ENCODE measurements around the gene SFXN5.

The SFXN5 gene

GRCh38 chr2:72933646-72934151 is 137.8 kb downstream of the SFXN5 start:
- DNase-seq, result no peak

DNA sequence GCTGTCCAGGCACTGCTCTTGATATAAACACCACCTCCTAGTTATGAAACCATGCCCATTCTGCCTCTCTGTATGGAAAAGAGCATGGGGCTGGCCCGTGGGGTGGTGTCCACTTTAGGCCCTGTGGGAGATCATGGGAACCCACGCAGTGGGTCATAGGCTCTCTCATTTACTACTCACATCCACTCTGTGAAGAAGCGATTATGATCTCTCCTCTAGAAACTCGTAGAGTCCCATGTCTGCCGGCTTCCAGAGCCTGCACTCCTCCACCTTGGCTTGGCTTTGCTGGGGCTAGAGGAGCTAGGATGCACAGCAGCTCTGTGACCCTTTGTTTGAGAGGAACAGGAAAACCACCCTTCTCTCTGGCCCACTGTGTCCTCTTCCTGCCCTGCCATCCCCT is 138.3 kb downstream of the SFXN5 start:
- DNase-seq, result no peak

DNA sequence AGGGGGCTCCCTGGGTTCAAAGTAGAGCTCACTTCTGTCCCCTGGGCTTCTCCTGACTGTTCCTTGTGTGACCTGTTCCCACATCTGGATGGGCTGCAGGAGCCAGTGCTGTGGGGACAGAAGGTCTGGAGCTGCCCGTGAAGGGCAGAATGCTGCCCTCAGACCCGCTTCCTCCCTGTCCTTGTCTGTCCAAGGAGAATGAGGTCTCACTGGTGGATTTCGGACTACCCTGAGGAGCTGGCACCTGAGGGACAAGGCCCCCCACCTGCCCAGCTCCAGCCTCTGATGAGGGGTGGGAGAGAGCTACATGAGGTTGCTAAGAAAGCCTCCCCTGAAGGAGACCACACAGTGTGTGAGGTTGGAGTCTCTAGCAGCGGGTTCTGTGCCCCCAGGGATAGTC is 138.7 kb downstream of the SFXN5 start:
- DNase-seq, result no peak

GRCh38 chr2:72932045-72932740 is 139.3 kb downstream of the SFXN5 start:
- DNase-seq, result no peak

GRCh38 chr2:72931280-72931910 is 140.1 kb downstream of the SFXN5 start:
- DNase-seq, result no peak

- no peak for DNase-seq
Measured at GRCh38 chr2:72929010-72929409, 142.5 kb downstream of the SFXN5 start.

GRCh38 chr2:72927619-72928550 is 143.6 kb downstream of the SFXN5 start:
- no peak for DNase-seq

DNA sequence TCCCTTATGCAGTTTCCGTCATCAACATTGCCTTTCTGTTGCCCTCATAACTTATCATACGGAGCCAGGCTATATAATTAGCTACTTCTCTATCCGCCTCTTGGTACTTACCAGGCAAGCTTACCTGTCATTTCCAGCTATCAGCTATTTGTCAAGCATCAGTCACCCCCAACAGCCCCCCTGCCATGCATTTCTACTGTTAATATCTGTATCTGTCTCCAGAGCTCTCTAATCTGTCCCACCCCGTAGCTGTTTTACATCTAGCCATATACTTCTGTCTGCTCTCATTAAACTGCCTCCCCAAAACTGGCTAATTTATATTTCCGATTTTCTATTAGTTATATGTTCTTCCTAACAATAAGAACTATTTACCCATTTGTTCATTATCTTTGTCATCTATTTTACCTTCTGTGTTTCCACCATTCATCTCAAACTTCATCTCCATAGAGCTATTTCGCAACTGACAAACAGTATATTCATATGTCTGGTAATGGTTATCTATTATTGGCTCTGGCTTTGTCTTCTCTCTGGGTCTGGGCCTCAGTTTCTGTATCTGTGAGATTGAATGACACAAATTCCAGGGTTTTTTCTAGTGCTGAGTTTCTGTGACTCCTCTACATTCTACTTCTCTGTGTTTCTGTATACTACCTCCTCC is 144.6 kb downstream of the SFXN5 start:
- no peak for DNase-seq

DNA sequence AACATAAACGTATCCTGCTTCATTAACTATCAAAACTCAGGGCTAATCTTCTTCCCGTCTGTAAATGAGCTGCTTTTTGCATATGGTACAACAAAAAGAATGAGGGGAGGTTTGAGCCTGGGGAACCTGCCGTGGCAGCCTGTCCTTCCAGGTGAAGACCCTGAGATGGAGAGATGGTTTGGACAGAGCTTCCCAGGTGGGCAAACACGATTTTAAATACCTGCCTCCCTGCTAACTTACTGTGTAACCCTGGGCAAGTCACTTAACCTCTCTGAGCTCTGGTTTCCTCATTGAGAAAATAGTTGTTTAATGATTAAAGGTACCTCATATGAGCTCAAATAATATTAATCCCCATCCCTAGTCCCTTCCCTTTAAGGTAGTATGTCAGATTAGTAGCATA is 145.1 kb downstream of the SFXN5 start:
- DNase-seq, result no peak

DNA sequence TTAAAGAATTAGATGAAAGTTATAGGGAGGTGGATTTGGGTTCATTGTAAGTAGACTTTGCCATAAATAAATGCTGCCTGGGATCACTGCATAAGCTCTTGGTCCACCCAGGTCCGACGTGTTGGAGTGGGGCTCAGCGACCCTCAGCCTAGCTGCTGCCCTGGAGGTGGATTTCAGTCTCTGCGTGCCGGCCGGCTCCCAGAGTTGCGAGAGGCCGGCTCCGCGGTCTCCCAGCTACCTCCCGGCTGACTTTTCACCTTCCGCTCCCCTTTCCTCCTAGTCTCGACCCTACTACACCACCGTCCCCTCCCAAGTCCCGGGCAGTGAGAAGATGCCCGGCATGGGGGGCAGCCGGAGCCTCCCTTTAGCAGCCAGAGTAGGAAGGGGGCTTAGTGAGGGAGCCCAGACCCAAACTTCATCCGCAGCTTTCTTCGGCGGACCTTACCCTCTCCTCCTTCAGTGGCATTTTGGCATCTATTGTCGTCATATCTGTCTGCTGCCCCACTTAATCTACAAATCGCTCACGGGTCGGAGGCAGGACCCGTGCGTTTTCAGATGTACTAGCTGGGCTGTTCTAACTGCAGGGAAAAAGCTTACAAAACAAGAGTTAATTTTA is 146.1 kb downstream of the SFXN5 start:
- DNase-seq, result no peak

DNA sequence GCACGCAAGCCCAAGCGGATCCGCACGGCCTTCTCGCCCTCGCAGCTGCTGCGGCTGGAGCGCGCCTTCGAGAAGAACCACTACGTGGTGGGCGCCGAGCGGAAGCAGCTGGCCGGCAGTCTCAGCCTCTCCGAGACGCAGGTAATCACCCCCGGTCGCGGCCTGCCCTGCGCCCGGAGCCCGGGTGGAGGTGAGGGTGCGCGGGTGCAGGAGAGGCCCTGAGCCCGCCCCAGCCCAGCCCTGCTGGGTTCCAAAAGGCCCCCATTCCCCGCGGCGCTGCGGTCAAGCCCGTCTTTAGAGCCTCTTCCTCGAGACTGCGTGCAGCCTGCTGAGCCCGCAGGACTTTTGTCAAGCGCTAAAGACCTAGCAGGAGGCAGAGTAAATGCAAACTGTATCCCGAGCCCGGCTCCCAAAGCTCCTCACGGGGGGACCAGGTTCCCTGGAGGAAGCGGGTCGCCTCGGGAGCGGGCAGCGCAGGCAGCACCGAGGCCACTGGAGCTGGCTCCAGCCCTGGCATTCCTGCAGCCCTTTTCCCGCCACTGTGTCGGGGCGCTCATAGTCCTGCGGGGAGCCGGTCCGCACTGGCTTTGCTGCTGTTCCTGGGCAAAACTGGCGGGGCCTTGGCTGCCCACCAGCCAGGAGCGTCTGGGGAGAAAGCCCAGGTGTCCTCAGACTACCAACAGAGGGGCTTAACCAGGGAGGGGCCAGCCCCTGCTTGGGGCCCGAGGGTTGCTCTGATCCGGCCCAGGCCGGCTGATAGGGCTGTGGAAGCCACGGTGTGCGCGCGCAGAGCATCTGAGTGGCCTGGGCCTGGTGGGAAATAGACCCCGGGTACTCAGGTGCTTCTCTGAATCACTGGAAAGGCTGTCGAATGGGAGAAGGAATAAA is 146.9 kb downstream of the SFXN5 start:
- DNase-seq, result no peak

DNA sequence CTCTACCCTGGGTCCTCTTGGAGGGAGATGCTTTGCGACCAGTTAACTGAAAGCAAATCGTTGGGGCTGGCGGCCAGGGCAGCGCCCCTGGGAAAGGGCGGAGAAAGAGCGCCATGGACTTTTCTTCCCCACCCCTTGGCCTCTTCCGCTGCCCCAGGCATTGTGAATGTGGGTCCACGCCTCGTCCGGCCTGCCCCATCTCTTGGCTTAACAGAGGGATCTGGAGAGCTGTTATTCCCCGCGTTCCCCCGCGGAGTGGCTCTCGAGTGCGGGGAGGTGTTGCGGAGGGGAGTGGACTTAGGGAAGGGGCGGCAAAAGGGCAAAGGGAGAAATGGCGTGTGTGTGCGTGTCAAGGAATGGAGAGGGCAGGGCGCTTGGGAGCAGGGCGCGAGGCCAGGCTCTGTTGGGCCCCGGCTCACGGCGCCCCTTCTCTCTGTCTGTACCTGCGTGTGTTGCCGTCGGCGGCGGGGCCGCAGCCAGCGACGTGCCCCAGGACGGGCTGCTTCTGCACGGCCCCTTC is 147.6 kb downstream of the SFXN5 start:
- no peak for DNase-seq

DNA sequence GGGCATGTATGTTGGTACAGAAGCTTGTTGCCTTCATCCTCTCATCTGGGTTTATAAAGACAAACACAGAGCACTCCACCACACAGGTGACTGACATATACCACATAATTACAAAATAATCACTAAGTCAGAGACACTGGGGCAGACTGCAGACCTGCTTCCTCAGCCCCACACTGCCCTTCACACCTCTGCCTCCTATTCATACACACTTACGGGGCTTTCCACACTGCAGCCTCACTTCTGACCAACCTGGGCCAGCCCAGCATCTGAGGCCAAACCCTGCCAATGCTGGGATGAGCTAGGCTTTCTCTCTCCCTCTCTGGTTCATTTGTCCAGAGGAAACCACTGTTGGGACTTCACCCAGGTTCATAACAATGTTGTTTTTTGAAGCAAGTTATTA is 149.7 kb downstream of the SFXN5 start:
- no peak for DNase-seq

GRCh38 chr2:72921088-72921851 is 150.2 kb downstream of the SFXN5 start:
- no peak for DNase-seq

- DNase-seq, result no peak
Measured at GRCh38 chr2:72920318-72921087, 151.0 kb downstream of the SFXN5 start.

DNA sequence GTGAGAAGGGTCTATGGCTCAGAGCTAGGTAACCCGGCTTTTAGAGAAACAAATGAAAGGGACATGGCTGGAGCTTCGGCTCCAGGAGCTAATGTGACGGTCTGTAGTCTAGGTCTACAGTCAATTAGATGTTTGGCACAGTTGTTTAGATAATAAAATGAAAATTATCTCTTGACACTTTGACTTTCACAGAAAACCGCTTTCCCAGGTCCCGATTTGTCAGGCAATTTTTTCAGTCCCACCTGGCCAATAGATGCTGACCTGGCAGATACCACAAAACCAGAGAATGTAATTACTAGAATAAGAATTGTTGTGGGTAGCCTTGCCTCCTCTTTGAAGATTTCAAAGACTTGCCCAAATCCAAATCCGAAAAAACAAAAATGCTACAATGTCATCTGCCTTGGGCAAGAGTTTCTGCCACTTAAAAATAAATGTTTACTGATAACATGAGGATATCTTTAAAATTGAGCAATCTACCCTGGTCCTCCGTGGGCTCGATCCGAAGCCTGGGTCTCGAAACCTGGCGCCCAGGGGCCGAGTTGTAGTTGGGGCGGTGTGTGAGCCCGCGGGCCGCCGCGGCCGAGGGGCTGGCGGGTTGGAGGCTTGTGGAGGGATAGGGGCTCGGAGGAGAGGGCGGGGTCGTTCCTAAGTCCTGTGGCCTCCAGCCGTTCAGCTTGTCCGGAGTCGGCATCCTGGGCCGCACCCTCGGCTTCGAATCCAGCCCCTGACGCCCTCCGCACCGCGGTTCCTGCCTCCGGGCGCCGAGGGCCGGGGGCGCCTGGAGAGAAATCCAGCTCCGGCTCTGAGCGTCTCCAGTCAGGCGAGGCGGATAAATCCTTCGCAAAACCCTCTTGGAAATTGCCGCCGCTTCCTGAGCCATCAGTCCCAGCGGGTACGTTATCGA is 151.8 kb downstream of the SFXN5 start:
- DNase-seq, result no peak

- no peak for DNase-seq
Measured at GRCh38 chr2:72917877-72918553, 153.5 kb downstream of the SFXN5 start.

Measured in CD4-positive, alpha-beta T cell treated with Interleukin-4 for 4 hours (primary cell).